B cell (primary cell): Measurements from ENCODE around the gene MED23. TPM values are rescaled to one million over a fixed set of nuclear protein-coding genes. Genes with fewer than 3 reads are reported as not detected.

Experiments
- ATAC-seq: fragments of 200-7000 bp; cut with Tn5 transposase; one replicate; pipeline ENCODE4 v1.10.0; 2021; ENCODE audit warnings: low read depth, mild to moderate bottlenecking, moderate number of reproducible peaks, moderate library complexity
- CTCF ChIA-PET: fragments of 350-600 bp; sonication (Branson Sonifier 250); formaldehyde crosslinking; loops from one replicate; lab custom pipeline; 2021; ENCODE audit warnings: antibody characterized with exemption, inconsistent platforms; lab: Charles Lee
- POLR2A ChIA-PET: fragments of 350-600 bp; sonication (Branson Sonifier 250); formaldehyde crosslinking; loops from one replicate; lab custom pipeline; 2021; ENCODE audit warnings: antibody characterized with exemption; lab: Charles Lee
- DNase-seq: peaks from one replicate; pipeline ENCODE4 v3.0.0; 2013
- H2AFZ ChIP-seq: 2 replicates; pipeline ENCODE4 v1.6.1; 2012; ENCODE audit warnings: mild to moderate bottlenecking, low read depth, low read length; ENCODE audit not compliant: insufficient read depth, poor library complexity, severe bottlenecking
- H3K27ac ChIP-seq, 2 donors: 1 replicate in 1 of 2; 2 replicates in 1 of 2; pipeline ENCODE4 v1.5.1; 2012 to 2013; ENCODE audit warnings: low read length in 2 of 2, mild to moderate bottlenecking in 2 of 2, moderate library complexity in 1 of 2
- H3K27me3 ChIP-seq, 4 experiments: fragments of 200-600 bp in 1 of 4; sonication (generic) in 1 of 4; replicated peaks in 1 of 4; 1 replicate in 2 of 4; 2 replicates in 2 of 4; pipeline versions ENCODE4 v1.6.1 to v1.7.0; 2013 to 2016; ENCODE audit warnings: low read length in 3 of 4, mild to moderate bottlenecking in 2 of 4, mixed read lengths in 1 of 4, moderate library complexity in 1 of 4; ENCODE audit not compliant: insufficient read depth in 4 of 4, control insufficient read depth in 3 of 4; ENCODE audit errors: control extremely low read depth in 1 of 4
- H3K36me3 ChIP-seq, 2 experiments: replicated peaks in 1 of 2; 1 replicate in 1 of 2; 2 replicates in 1 of 2; pipeline versions ENCODE4 v1.6.1 to v1.7.1; 2013; ENCODE audit warnings: low read length in 1 of 2; ENCODE audit not compliant: insufficient read depth in 2 of 2, control insufficient read depth in 1 of 2; ENCODE audit errors: control extremely low read depth in 1 of 2, extremely low read depth in 1 of 2
- H3K4me1 ChIP-seq, 2 donors: fragments of 200-600 bp in 1 of 2; sonication (generic) in 1 of 2; 1 replicate in 1 of 2; 2 replicates in 1 of 2; pipeline versions ENCODE4 v1.5.1 to v1.6.1; 2013 to 2017; ENCODE audit warnings: low read length in 2 of 2; ENCODE audit not compliant: control insufficient read depth in 2 of 2, insufficient read depth in 2 of 2
- H3K4me2 ChIP-seq: replicated peaks from 2 replicates; pipeline ENCODE3; 2012; ENCODE audit warnings: mild to moderate bottlenecking, low read depth, low read length; ENCODE audit not compliant: poor library complexity, severe bottlenecking
- H3K4me3 ChIP-seq, 5 experiments: fragments of 200-600 bp in 1 of 5; sonication (generic) in 1 of 5; 1 replicate in 3 of 5; 2 replicates in 2 of 5; pipeline versions ENCODE4 v1.5.1 to v1.7.0; 2011 to 2016; ENCODE audit warnings: low read length in 4 of 5, mild to moderate bottlenecking in 4 of 5, low read depth in 2 of 5, control low read depth in 1 of 5, moderate library complexity in 1 of 5; ENCODE audit not compliant: insufficient read depth in 1 of 5; ENCODE audit errors: control extremely low read depth in 1 of 5, extremely low read depth in 1 of 5
- H3K79me2 ChIP-seq: fragments of 200-600 bp; sonication (generic); one replicate; pipeline ENCODE4 v1.6.0; 2016; ENCODE audit warnings: low read length; ENCODE audit not compliant: control insufficient read depth, insufficient read depth
- H3K9ac ChIP-seq: fragments of 200-600 bp; sonication (generic); 2 replicates; pipeline ENCODE4 v1.6.1; 2017; ENCODE audit warnings: mild to moderate bottlenecking, low read length, moderate library complexity
- H3K9me3 ChIP-seq, 3 donors: one replicate each; pipeline versions ENCODE4 v1.6.1 to v1.7.1; 2013; ENCODE audit warnings: low read length in 2 of 3; ENCODE audit not compliant: control insufficient read depth in 2 of 3, insufficient read depth in 1 of 3; ENCODE audit errors: control extremely low read depth in 1 of 3
- H4K20me1 ChIP-seq: 2 replicates; pipeline ENCODE4 v1.6.0; 2012; ENCODE audit warnings: mild to moderate bottlenecking, low read length; ENCODE audit not compliant: insufficient read depth, control insufficient read depth, poor library complexity, severe bottlenecking
- H3K27ac Mint-ChIP-seq: one replicate; pipeline ENCODE4 v1.8.0; 2021; ENCODE audit warnings: mixed read lengths
- H3K27me3 Mint-ChIP-seq: one replicate; pipeline ENCODE4 v1.8.0; 2021; ENCODE audit warnings: mixed read lengths
- H3K4me1 Mint-ChIP-seq: one replicate; pipeline ENCODE4 v1.8.0; 2021; ENCODE audit warnings: mixed read lengths
- H3K4me3 Mint-ChIP-seq: one replicate; pipeline ENCODE4 v1.8.0; 2021; ENCODE audit warnings: mixed read lengths
- H3K9me3 Mint-ChIP-seq: one replicate; pipeline ENCODE4 v1.8.0; 2022; ENCODE audit warnings: mixed read lengths; ENCODE audit not compliant: insufficient read depth
- EZH2 ChIP-seq: IDR thresholded peaks from 2 replicates; pipeline ENCODE4 v1.6.1; 2012; ENCODE audit warnings: borderline replicate concordance, low read depth, mild to moderate bottlenecking, moderate library complexity, low read length; ENCODE audit not compliant: insufficient read depth, poor library complexity, severe bottlenecking
- WGBS: methylation state at CpG from one replicate; pipeline ENCODE4 v1.1.5; 2013; ENCODE audit warnings: missing lambda C conversion rate; ENCODE audit not compliant: insufficient coverage; 5-methylcytosine and 5-hydroxymethylcytosine counted together
- intact Hi-C: fragments of 100-400 bp; cut with micrococcal nuclease; formaldehyde crosslinking; loops from one replicate; pipeline ENCODE4 v1.10.0; 2022
- polyA plus RNA-seq: library from polyadenylated mRNA; depleted of rRNA; stranded (reverse); fragments of >200 nt; gene quantifications from 2 replicates; pipeline ENCODE4 v1.2.3, GENCODE V29; 2012
- total RNA-seq, 2 donors: library from RNA; stranded (reverse); fragments of 120-200 nt in 1 of 2; gene quantifications; 1 replicate in 1 of 2; 2 replicates in 1 of 2; pipeline versions ENCODE4 v1.2.3 to v1.2.4, GENCODE V29; 2013 to 2022
- TF ChIP-seq, protein P1 (sequence below): fragments of 200-600 bp; IDR thresholded peaks from one replicate; pipeline ENCODE4 v1.8.0; 2022; ENCODE audit warnings: antibody characterized with exemption, mild to moderate bottlenecking

Gene MED23
- total and polyA plus RNA-seq, 2 donors (not counting 1 experiment from before 2014, with no cell fraction given), result 22.7 to 57.1 TPM

GRCh38 chr6:131524695-131525336, 103.2 kb downstream of the MED23 start:
- H3K27ac ChIP-seq, result no peak overlapping the region
- TF ChIP-seq, protein P1, sequence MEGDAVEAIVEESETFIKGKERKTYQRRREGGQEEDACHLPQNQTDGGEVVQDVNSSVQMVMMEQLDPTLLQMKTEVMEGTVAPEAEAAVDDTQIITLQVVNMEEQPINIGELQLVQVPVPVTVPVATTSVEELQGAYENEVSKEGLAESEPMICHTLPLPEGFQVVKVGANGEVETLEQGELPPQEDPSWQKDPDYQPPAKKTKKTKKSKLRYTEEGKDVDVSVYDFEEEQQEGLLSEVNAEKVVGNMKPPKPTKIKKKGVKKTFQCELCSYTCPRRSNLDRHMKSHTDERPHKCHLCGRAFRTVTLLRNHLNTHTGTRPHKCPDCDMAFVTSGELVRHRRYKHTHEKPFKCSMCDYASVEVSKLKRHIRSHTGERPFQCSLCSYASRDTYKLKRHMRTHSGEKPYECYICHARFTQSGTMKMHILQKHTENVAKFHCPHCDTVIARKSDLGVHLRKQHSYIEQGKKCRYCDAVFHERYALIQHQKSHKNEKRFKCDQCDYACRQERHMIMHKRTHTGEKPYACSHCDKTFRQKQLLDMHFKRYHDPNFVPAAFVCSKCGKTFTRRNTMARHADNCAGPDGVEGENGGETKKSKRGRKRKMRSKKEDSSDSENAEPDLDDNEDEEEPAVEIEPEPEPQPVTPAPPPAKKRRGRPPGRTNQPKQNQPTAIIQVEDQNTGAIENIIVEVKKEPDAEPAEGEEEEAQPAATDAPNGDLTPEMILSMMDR, result no peak
- no peak for TF ChIP-seq EZH2
- H3K36me3 ChIP-seq, result no peaks in the 10 kb centered on the region
- CTCF ChIA-PET, result interaction anchor here (1.1 to 1.5 kb wide), 3 partner anchors 9 to 103 kb away, joined by 3 to 6 read pairs (median 3); partner anchors contain the start of gene MED23
- no peak overlapping the region for H3K27ac Mint-ChIP-seq
- ATAC-seq (no peak), DNase-seq (no peak)
- H3K27me3 ChIP-seq, result peaks cover 0 to 2% (median 1%) of the 10 kb centered on the region in 4 experiments
- no peak overlapping the region for H3K4me2 ChIP-seq
- H3K4me3 Mint-ChIP-seq, result no peak overlapping the region
- H3K4me1 Mint-ChIP-seq, result no peaks in the 10 kb centered on the region
- H3K27me3 Mint-ChIP-seq, result peaks cover under 1% of the 10 kb centered on the region
- H3K4me3 ChIP-seq, result no peak overlapping the region
- no peaks in the 10 kb centered on the region for H3K4me1 ChIP-seq
- intact Hi-C loops, result no loop called here
- H3K9me3 Mint-ChIP-seq, result no peaks in the 10 kb centered on the region
- no peaks in the 10 kb centered on the region for H4K20me1 ChIP-seq
- peaks cover 0 to 8% (median 0%) of the 10 kb centered on the region in 3 donors for H3K9me3 ChIP-seq
- no peaks in the 10 kb centered on the region for H3K79me2 ChIP-seq
- WGBS, result 94% methylated on average over 18 of the region's 25 CpGs
- no peak overlapping the region for H2AFZ ChIP-seq
- no peak overlapping the region for H3K9ac ChIP-seq
- POLR2A ChIA-PET, result no interaction called here

- Histone ChIP-seq H3K4me2 (no peak overlapping the region), H3K9ac (no peak overlapping the region), H3K27me3 (peaks cover 0 to 3% (median 1%) of the 10 kb centered on the region in 4 experiments), H3K4me1 (no peaks in the 10 kb centered on the region), H4K20me1 (no peaks in the 10 kb centered on the region), H3K4me3 (no peak overlapping the region), H3K36me3 (no peaks in the 10 kb centered on the region), H2AFZ (no peak overlapping the region), H3K9me3 (peaks cover 0 to 8% (median 0%) of the 10 kb centered on the region in 3 donors), H3K27ac (no peak overlapping the region), H3K79me2 (no peaks in the 10 kb centered on the region)
- H3K4me1 Mint-ChIP-seq, result no peaks in the 10 kb centered on the region
- TF ChIP-seq, protein P1, result no peak
- DNase-seq (no peak), ATAC-seq (no peak)
- peaks cover 6% of the 10 kb centered on the region for H3K27me3 Mint-ChIP-seq
- no peak overlapping the region for H3K27ac Mint-ChIP-seq
- 100% methylated on average over 1 of the region's 1 CpG for WGBS
- intact Hi-C loops, result no loop called here
- no peak overlapping the region for H3K4me3 Mint-ChIP-seq
- ChIA-PET CTCF (interaction anchor here (0.7 to 1.5 kb wide), 4 partner anchors 9 to 104 kb away, joined by 3 to 6 read pairs (median 3); partner anchors contain the start of gene MED23), POLR2A (no interaction called here)
- H3K9me3 Mint-ChIP-seq, result no peaks in the 10 kb centered on the region
Measured at GRCh38 chr6:131523988-131524673, 103.9 kb downstream of the MED23 start.
